HG02973 (cell line): ENCODE results near the gene ABHD16B.

Experiments used
- ATAC-seq: cut with Tn5 transposase; IDR thresholded peaks from one replicate; pipeline ENCODE4 v1.9.1; 2021; ENCODE audit warnings: moderate library complexity; ENCODE audit not compliant: unreplicated experiment

ABHD16B gene

GRCh38 chr20:63861365-63861934, at the start of gene ABHD16B:
Gene ABHD16B (plus strand): TSS chr20:63861498. CDS start chr20:63861541, 43 bp downstream.
- no peak for ATAC-seq

- no peak for ATAC-seq
These were observed 46.2 kb upstream of the ABHD16B start for GRCh38 chr20:63814891-63815614.

GRCh38 chr20:63815615-63816253, 45.6 kb upstream of the ABHD16B start:
- no peak for ATAC-seq

- ATAC-seq: no peak
These were observed 41.9 kb upstream of the ABHD16B start for GRCh38 chr20:63819224-63819921.

- no peak for ATAC-seq
These were observed 39.5 kb upstream of the ABHD16B start for GRCh38 chr20:63821811-63822210.

- no peak for ATAC-seq
These were observed 39.0 kb upstream of the ABHD16B start for GRCh38 chr20:63822276-63822696.

GRCh38 chr20:63823691-63824311, 37.5 kb upstream of the ABHD16B start:
- ATAC-seq: no peak

- no peak for ATAC-seq
These were observed 35.8 kb upstream of the ABHD16B start for GRCh38 chr20:63825331-63826118.

- ATAC-seq: no peak
These were observed 34.5 kb upstream of the ABHD16B start for GRCh38 chr20:63826753-63827152.

GRCh38 chr20:63828124-63828523, 33.2 kb upstream of the ABHD16B start:
- no peak for ATAC-seq

- ATAC-seq: no peak
These were observed 32.8 kb upstream of the ABHD16B start for GRCh38 chr20:63828545-63828944.

GRCh38 chr20:63828951-63829350, 32.3 kb upstream of the ABHD16B start:
- no peak for ATAC-seq

- no peak for ATAC-seq
These were observed 31.7 kb upstream of the ABHD16B start for GRCh38 chr20:63829603-63829944.

GRCh38 chr20:63829945-63830835, 31.1 kb upstream of the ABHD16B start:
- no peak for ATAC-seq

GRCh38 chr20:63830841-63831588, 30.3 kb upstream of the ABHD16B start, which contains the start of gene ZBTB46:
Gene ZBTB46 (minus strand): TSS chr20:63831264. CDS start chr20:63790757, 40,507 bp downstream.
- no peak for ATAC-seq

- no peak for ATAC-seq
These were observed 29.7 kb upstream of the ABHD16B start for GRCh38 chr20:63831646-63831992.

GRCh38 chr20:63831993-63832686, 29.2 kb upstream of the ABHD16B start:
- no peak for ATAC-seq
